Kidney glomerular epithelial cell (primary cell): ENCODE measurements around the gene OR51E2.
"Not testable (repeated sequence)": the region's sequence is repeated elsewhere in the genome, so short reads cannot be mapped to it uniquely, and the experiment has no call there.

Experiments
- DNase-seq: peaks from one replicate; lab custom pipeline; 2025; lab: John Stamatoyannopoulos, UW

The OR51E2 gene

GRCh38 chr11:4697585-4697984, at the start of gene OR51E2:
TSS of gene OR51E2 (minus strand) at chr11:4697853. CDS start at chr11:4682711, 15,142 bp downstream.
- no peak for DNase-seq

GRCh38 chr11:4740735-4741134, 43.1 kb upstream of the OR51E2 start:
- no peak for DNase-seq

GRCh38 chr11:4727171-4727570, 29.5 kb upstream of the OR51E2 start:
- DNase-seq, result no peak

- DNase-seq, result not testable (repeated sequence)
Observed at GRCh38 chr11:4722616-4723534, 25.2 kb upstream of the OR51E2 start.

GRCh38 chr11:4714300-4714699, 16.6 kb upstream of the OR51E2 start:
- no peak for DNase-seq

- DNase-seq, result peak; percentile 34
Observed at GRCh38 chr11:4713241-4713640, 15.6 kb upstream of the OR51E2 start.

GRCh38 chr11:4704790-4705334, 7.2 kb upstream of the OR51E2 start:
- no peak for DNase-seq

GRCh38 chr11:4704054-4704789, 6.6 kb upstream of the OR51E2 start, which contains the start of gene MMP26:
TSS of gene MMP26 (plus strand) at chr11:4704784.
- DNase-seq, result no peak

- DNase-seq, result no peak
Observed at GRCh38 chr11:4700436-4700820, 2.8 kb upstream of the OR51E2 start.

GRCh38 chr11:4699697-4700435, 2.2 kb upstream of the OR51E2 start:
- no peak for DNase-seq

GRCh38 chr11:4695442-4695841, 2.2 kb downstream of the OR51E2 start:
- no peak for DNase-seq

GRCh38 chr11:4684631-4685285, 12.9 kb downstream of the OR51E2 start:
- no peak for DNase-seq

GRCh38 chr11:4682623-4683419, 14.8 kb downstream of the OR51E2 start:
- DNase-seq, result peak; percentile 37

GRCh38 chr11:4680341-4680740, 17.3 kb downstream of the OR51E2 start:
- no peak for DNase-seq

- DNase-seq, result no peak
Observed at GRCh38 chr11:4677948-4678347, 19.7 kb downstream of the OR51E2 start.

GRCh38 chr11:4673781-4674180, 23.9 kb downstream of the OR51E2 start:
- no peak for DNase-seq

- peak; percentile 46 for DNase-seq
Observed at GRCh38 chr11:4672470-4672869, 25.2 kb downstream of the OR51E2 start.

- no peak for DNase-seq
Observed at GRCh38 chr11:4671741-4672140, 25.9 kb downstream of the OR51E2 start.

GRCh38 chr11:4665424-4665823, 32.2 kb downstream of the OR51E2 start:
- peak; percentile 23 for DNase-seq

- no peak for DNase-seq
Observed at GRCh38 chr11:4664786-4665185, 32.9 kb downstream of the OR51E2 start.

- no peak for DNase-seq
Observed at GRCh38 chr11:4664183-4664582, 33.5 kb downstream of the OR51E2 start.
